H1 (cell line): Measurements from ENCODE around the gene CHD9. TPM values are rescaled to one million over a fixed set of nuclear protein-coding genes. Genes with fewer than 3 reads are reported as not detected.
A peak's percentile ranks its signal among the peaks of the same experiment; 100 is the strongest.

ENCODE experiments used
- CTCF ChIA-PET: fragments of 300-600 bp; sonication (Branson Sonifier 250); formaldehyde crosslinking; loops from one replicate; lab custom pipeline; 2021; ENCODE audit not compliant: partially characterized antibody; lab: Charles Lee
- POLR2A ChIA-PET: fragments of 300-600 bp; sonication (Branson Sonifier 250); formaldehyde crosslinking; loops from one replicate; lab custom pipeline; 2021; ENCODE audit warnings: inconsistent platforms; ENCODE audit not compliant: partially characterized antibody; lab: Charles Lee
- DNase-seq, 2 experiments: peaks; one replicate each; pipeline versions ENCODE4 v3.0.0 to v3.0.0-alpha.2; 2010 to 2022; ENCODE audit warnings: low spot score in 2 of 2, low read depth in 1 of 2, mixed read lengths in 1 of 2
- FAIRE-seq: peaks from 2 replicates; lab custom pipeline; 2011; peaks lifted over from hg19 to GRCh38; lab: Jason Lieb, UNC
- H2AFZ ChIP-seq: 2 replicates; pipeline ENCODE4 v1.8.1; 2012; ENCODE audit warnings: low read length, inconsistent platforms
- H2AK5ac ChIP-seq: 2 replicates; pipeline ENCODE4 v1.6.1; 2013; ENCODE audit warnings: low read depth, low read length
- H2BK120ac ChIP-seq: replicated peaks from 2 replicates; pipeline ENCODE3; 2013; ENCODE audit warnings: low read depth, low read length, inconsistent platforms
- H2BK12ac ChIP-seq: 2 replicates; pipeline ENCODE4 v1.6.1; 2013; ENCODE audit warnings: low read depth, low read length
- H2BK15ac ChIP-seq: 2 replicates; pipeline ENCODE4 v1.6.1; 2013; ENCODE audit warnings: low read length
- H2BK20ac ChIP-seq: 2 replicates; pipeline ENCODE4 v1.6.1; 2013; ENCODE audit warnings: low read length
- H2BK5ac ChIP-seq: 2 replicates; pipeline ENCODE4 v1.6.1; 2013; ENCODE audit warnings: low read depth, low read length
- H3K14ac ChIP-seq: 2 replicates; pipeline ENCODE4 v1.6.1; 2013; ENCODE audit warnings: inconsistent platforms; ENCODE audit not compliant: insufficient read length
- H3K18ac ChIP-seq: 2 replicates; pipeline ENCODE4 v1.6.1; 2013; ENCODE audit warnings: low read length; ENCODE audit errors: extremely low read depth
- H3K23ac ChIP-seq: 2 replicates; pipeline ENCODE4 v1.6.1; 2013; ENCODE audit warnings: inconsistent platforms; ENCODE audit not compliant: insufficient read length
- H3K23me2 ChIP-seq: 2 replicates; pipeline ENCODE4 v1.6.1; 2013; ENCODE audit warnings: low read depth, low read length
- H3K27ac ChIP-seq: 2 replicates; pipeline ENCODE4 v1.6.1; 2011; ENCODE audit warnings: low read depth, low read length, inconsistent platforms
- H3K27me3 ChIP-seq, 4 experiments: replicated peaks in 1 of 4; 1 replicate in 1 of 4; 2 replicates in 3 of 4; pipeline versions ENCODE4 v1.6.1 to v1.8.1; 2011 to 2013; ENCODE audit warnings: low read length in 3 of 4, mild to moderate bottlenecking in 3 of 4, inconsistent platforms in 2 of 4, mixed read lengths in 2 of 4, moderate library complexity in 1 of 4; ENCODE audit not compliant: control insufficient read depth in 3 of 4, insufficient read depth in 3 of 4; ENCODE audit errors: extremely low read depth in 1 of 4
- H3K36me3 ChIP-seq, 4 experiments: 2 replicates each; pipeline versions ENCODE4 v1.6.1 to v1.8.1; 2011 to 2013; ENCODE audit warnings: mild to moderate bottlenecking in 4 of 4, low read length in 3 of 4, moderate library complexity in 2 of 4, control low read depth in 1 of 4, inconsistent platforms in 1 of 4; ENCODE audit not compliant: insufficient read depth in 4 of 4, control insufficient read depth in 2 of 4
- H3K4ac ChIP-seq: replicated peaks from 2 replicates; pipeline ENCODE3; 2013; ENCODE audit warnings: low read length, low read depth, mixed read lengths, inconsistent platforms; ENCODE audit not compliant: insufficient read length
- H3K4me1 ChIP-seq, 4 experiments: replicated peaks in 1 of 4; 1 replicate in 1 of 4; 2 replicates in 3 of 4; pipeline versions ENCODE4 v1.6.1 to v1.8.1; 2011 to 2013; ENCODE audit warnings: low read length in 3 of 4, inconsistent platforms in 2 of 4, mixed read lengths in 1 of 4; ENCODE audit not compliant: insufficient read depth in 4 of 4, control insufficient read depth in 3 of 4
- H3K4me2 ChIP-seq, 2 experiments: 2 replicates each; pipeline versions ENCODE4 v1.6.1 to v1.8.1; 2011 to 2013; ENCODE audit warnings: low read depth in 2 of 2, low read length in 2 of 2, control low read depth in 1 of 2, inconsistent platforms in 1 of 2, mild to moderate bottlenecking in 1 of 2; ENCODE audit not compliant: insufficient read depth in 1 of 2
- H3K4me3 ChIP-seq, 4 experiments: fragments of 200-600, 300-600 bp in 1 of 4; sonication (generic), shearing (Covaris generic), sonication (Bioruptor Twin) in 1 of 4; 2 replicates each; pipeline versions ENCODE4 v1.5.1 to v1.8.1; 2011 to 2016; ENCODE audit warnings: low read length in 4 of 4, low read depth in 3 of 4, control low read depth in 2 of 4, inconsistent platforms in 2 of 4, mild to moderate bottlenecking in 2 of 4, mixed read lengths in 1 of 4, moderate library complexity in 1 of 4; ENCODE audit not compliant: insufficient read depth in 2 of 4; ENCODE audit errors: extremely low read depth in 1 of 4
- H3K56ac ChIP-seq: replicated peaks from 2 replicates; pipeline ENCODE3; 2013; ENCODE audit warnings: low read depth, mild to moderate bottlenecking, mixed read lengths, low read length, inconsistent platforms; ENCODE audit not compliant: insufficient read length
- H3K79me1 ChIP-seq: 2 replicates; pipeline ENCODE4 v1.6.1; 2013; ENCODE audit warnings: low read depth, low read length, control low read depth
- H3K79me2 ChIP-seq, 2 experiments: 2 replicates each; pipeline versions ENCODE4 v1.6.1 to v1.8.1; 2012 to 2013; ENCODE audit warnings: low read length in 2 of 2, mild to moderate bottlenecking in 2 of 2, inconsistent platforms in 1 of 2; ENCODE audit not compliant: insufficient read depth in 2 of 2, control insufficient read depth in 1 of 2
- H3K9ac ChIP-seq, 4 experiments: replicated peaks in 1 of 4; 1 replicate in 1 of 4; 2 replicates in 3 of 4; pipeline versions ENCODE4 v1.6.1 to v1.8.1; 2011 to 2013; ENCODE audit warnings: low read depth in 3 of 4, low read length in 3 of 4, control low read depth in 2 of 4, mild to moderate bottlenecking in 2 of 4, moderate library complexity in 2 of 4, inconsistent platforms in 1 of 4; ENCODE audit errors: extremely low read depth in 1 of 4
- H3K9me3 ChIP-seq, 2 experiments: 2 replicates each; pipeline versions ENCODE4 v1.6.1 to v1.8.1; 2012 to 2013; ENCODE audit warnings: mild to moderate bottlenecking in 2 of 2, moderate library complexity in 2 of 2, control low read depth in 1 of 2, inconsistent platforms in 1 of 2, low read depth in 1 of 2, low read length in 1 of 2, mixed read lengths in 1 of 2; ENCODE audit not compliant: insufficient read depth in 2 of 2
- H4K20me1 ChIP-seq, 2 experiments: replicated peaks in 1 of 2; 2 replicates each; pipeline versions ENCODE3 to v1.8.1; 2011 to 2013; ENCODE audit warnings: inconsistent platforms in 2 of 2, low read length in 2 of 2, mild to moderate bottlenecking in 1 of 2; ENCODE audit not compliant: insufficient read depth in 2 of 2, control insufficient read depth in 1 of 2
- H4K5ac ChIP-seq: 2 replicates; pipeline ENCODE4 v1.6.1; 2013; ENCODE audit warnings: low read length, low read depth, mixed read lengths, inconsistent platforms; ENCODE audit not compliant: insufficient read length
- H4K8ac ChIP-seq: 2 replicates; pipeline ENCODE4 v1.8.0; 2013; ENCODE audit warnings: mild to moderate bottlenecking, moderate library complexity, low read length, inconsistent platforms; ENCODE audit not compliant: insufficient read depth; ENCODE audit errors: extremely low read depth
- H4K91ac ChIP-seq: replicated peaks from 2 replicates; pipeline ENCODE3; 2013; ENCODE audit warnings: low read length, mixed read lengths, inconsistent platforms; ENCODE audit not compliant: insufficient read length
- BCL11A ChIP-seq, 2 experiments: IDR thresholded peaks; one replicate each; pipeline ENCODE4 v1.6.1; 2011; ENCODE audit warnings: low read depth in 2 of 2, low read length in 2 of 2, mild to moderate bottlenecking in 2 of 2
- CHD1 ChIP-seq: IDR thresholded peaks from 2 replicates; pipeline ENCODE4 v1.6.1; 2012; ENCODE audit warnings: low read depth, low read length, improper control_type of control experiment
- EGR1 ChIP-seq: IDR thresholded peaks from 2 replicates; pipeline ENCODE4 v1.6.1; 2011; ENCODE audit warnings: low read depth, low read length, borderline replicate concordance
- EZH2 ChIP-seq: fragments of 200-600 bp; sonication (generic); IDR thresholded peaks from 2 replicates; pipeline ENCODE4 v1.7.1; 2012; ENCODE audit warnings: low read depth, mild to moderate bottlenecking, moderate library complexity, low read length, inconsistent platforms; ENCODE audit not compliant: severe bottlenecking
- KDM4A ChIP-seq: IDR thresholded peaks from one replicate; pipeline ENCODE4 v1.7.1; 2012; ENCODE audit warnings: low read depth, mild to moderate bottlenecking, moderate library complexity, low read length, inconsistent platforms; ENCODE audit not compliant: severe bottlenecking
- RBBP5 ChIP-seq: IDR thresholded peaks from 2 replicates; pipeline ENCODE4 v1.7.1; 2012; ENCODE audit warnings: low read depth, mild to moderate bottlenecking, inconsistent platforms, low read length, moderate library complexity, borderline replicate concordance
- SIX5 ChIP-seq: IDR thresholded peaks from 2 replicates; pipeline ENCODE4 v1.6.1; 2011; ENCODE audit warnings: mild to moderate bottlenecking, low read depth, low read length
- TAF1 ChIP-seq: IDR thresholded peaks from 2 replicates; pipeline ENCODE4 v1.6.1; 2011; ENCODE audit warnings: mild to moderate bottlenecking, low read depth, low read length
- ZNF274 ChIP-seq: IDR thresholded peaks from 2 replicates; pipeline ENCODE4 v1.7.0; 2012; ENCODE audit warnings: low read length, borderline replicate concordance; ENCODE audit errors: extremely low read depth
- WGBS, 2 experiments: shearing (Covaris generic) in 1 of 2; methylation state at CpG; one replicate each; pipeline versions ENCODE4 v1.1.6 to v1.1.7; 2013 to 2015; ENCODE audit warnings: low lambda C conversion rate in 2 of 2, mixed read lengths in 2 of 2, inconsistent platforms in 1 of 2, low coverage in 1 of 2, missing lambda C conversion rate in 1 of 2; ENCODE audit not compliant: insufficient replicate concordance in 2 of 2, insufficient coverage in 1 of 2, insufficient read length in 1 of 2; ENCODE audit errors: extremely low coverage in 1 of 2, missing lambda C conversion rate in 1 of 2; 5-methylcytosine and 5-hydroxymethylcytosine counted together
- polyA plus RNA-seq, 7 experiments: library from polyadenylated mRNA; depleted of rRNA in 3 of 7; stranded (reverse) in 5 of 7; unstranded in 2 of 7; fragments of >200 nt in 5 of 7; fragments of 200-250 nt in 2 of 7; gene quantifications; 1 replicate in 5 of 7; 2 replicates in 1 of 7; 4 replicates in 1 of 7; pipeline versions ENCODE4 v1.2.1 to v1.2.3, GENCODE V29; 2011 to 2013; ENCODE audit warnings: missing spikeins in 2 of 7, mixed read lengths in 2 of 7
- total RNA-seq: library from RNA; stranded (reverse); fragmentation: NEBNext Ultra II Directional; extraction: Animal tissue kit (Norgen Biotek cat#: 25700); gene quantifications from 2 replicates; pipeline ENCODE4 v1.2.1, GENCODE V29; 2021
- TF ChIP-seq, protein P1 (sequence below), 3 experiments: IDR thresholded peaks; 1 replicate in 2 of 3; 2 replicates in 1 of 3; pipeline versions ENCODE4 v1.5.1 to v1.6.1; 2011; ENCODE audit warnings: low read length in 3 of 3, mild to moderate bottlenecking in 3 of 3, inconsistent platforms in 2 of 3, low read depth in 1 of 3, moderate library complexity in 1 of 3; ENCODE audit not compliant: insufficient read depth in 1 of 3; ENCODE audit errors: control extremely low read depth in 1 of 3

Gene CHD9
- total and polyA plus RNA-seq, 2 of the 8 experiments (the other 6 are each of a cell fraction or from before 2014, with no cell fraction given): 9.9 to 32.4 TPM

DNA sequence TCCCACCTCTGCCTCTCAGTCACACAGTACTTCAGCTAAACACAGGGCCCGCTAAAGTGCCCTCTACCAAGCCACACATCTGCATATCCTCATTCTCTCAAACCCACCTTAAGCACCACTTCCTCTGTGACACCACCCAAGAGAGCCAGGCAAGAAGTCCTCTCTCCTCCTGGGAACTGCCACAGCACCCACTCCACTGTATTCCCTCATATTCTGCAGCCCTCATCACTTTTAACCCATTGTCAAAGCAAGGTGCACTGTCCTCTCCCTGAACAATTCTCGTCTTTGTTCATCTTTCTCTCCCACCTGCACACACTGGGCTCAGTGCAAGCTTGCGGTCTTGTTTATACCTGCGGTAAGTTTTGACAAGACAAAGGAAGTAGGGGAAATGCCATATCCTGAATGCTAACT is 13.6 kb downstream of the CHD9 start:
- H2BK15ac ChIP-seq: no peak overlapping the region
- ChIA-PET CTCF (interaction anchor here (0.6 to 0.8 kb wide), 2 partner anchors 14 to 72 kb away, joined by 3 to 5 read pairs; partner anchors contain the start of gene CHD9), POLR2A (interaction anchor here (1.0 to 3.1 kb wide), 3 partner anchors 11 to 31 kb away, joined by 4 to 10 read pairs (median 4); partner anchors contain the start of gene CHD9)
- no peak overlapping the region for H3K18ac ChIP-seq
- H3K56ac ChIP-seq: no peak overlapping the region
- FAIRE-seq: no peak
- peaks cover 0 to 8% (median 3%) of the 10 kb centered on the region in 4 experiments; a peak in 3 of 7 replicates for H3K4me1 ChIP-seq
- peaks cover 8% of the 10 kb centered on the region; the same call in 1 of the 2 replicates for H3K79me1 ChIP-seq
- no peak overlapping the region for H3K4me3 ChIP-seq
- H2BK12ac ChIP-seq: no peak overlapping the region
- 93% methylated on average over 4 of the region's 4 CpGs; no CpG with 5 or more reads in 1 of the 2 experiments for WGBS, 2 experiments
- no peak overlapping the region for H2AFZ ChIP-seq
- no peak overlapping the region for H2BK20ac ChIP-seq
- H3K36me3 ChIP-seq: no peaks in the 10 kb centered on the region; a peak in 2 of 8 replicates
- H2BK120ac ChIP-seq: no peak overlapping the region
- no peak overlapping the region for H4K91ac ChIP-seq
- H4K8ac ChIP-seq: no peak overlapping the region
- H3K23me2 ChIP-seq: no peaks in the 10 kb centered on the region
- peaks cover 0 to 19% of the 10 kb centered on the region in 2 experiments; a peak in 2 of 4 replicates for H3K79me2 ChIP-seq
- 0 out of 2 replicates have a peak overlapping the region, but pooled peaks have one; percentile 8 for H3K27ac ChIP-seq
- no peak overlapping the region for H3K14ac ChIP-seq
- no peak overlapping the region for H4K5ac ChIP-seq
- no peak overlapping the region for H2AK5ac ChIP-seq
- H3K9ac ChIP-seq: no peak overlapping the region; a peak in 1 of 7 replicates
- no peak for DNase-seq
- peak overlapping the region; percentile 1; the same call in 1 of the 2 replicates for H2BK5ac ChIP-seq
- no peaks in the 10 kb centered on the region for H3K27me3 ChIP-seq
- no peak overlapping the region for H3K23ac ChIP-seq
- peaks cover 0 to 5% of the 10 kb centered on the region in 2 experiments; a peak in 1 of 4 replicates for H3K9me3 ChIP-seq
- no peak overlapping the region for H3K4me2 ChIP-seq
- H3K4ac ChIP-seq: no peak overlapping the region
- H4K20me1 ChIP-seq: no peaks in the 10 kb centered on the region
- TF ChIP-seq SIX5 (no peak), BCL11A (IDR thresholded peaks at IDR 0.05; ENCODE audit: low read depth in 2 of 2, low read length in 2 of 2) (no peak), ZNF274 (no peak), KDM4A (no peak), RBBP5 (no peak), EGR1 (no peak), TAF1 (no peak), EZH2 (no peak), CHD1 (no peak)
- TF ChIP-seq, protein P1, sequence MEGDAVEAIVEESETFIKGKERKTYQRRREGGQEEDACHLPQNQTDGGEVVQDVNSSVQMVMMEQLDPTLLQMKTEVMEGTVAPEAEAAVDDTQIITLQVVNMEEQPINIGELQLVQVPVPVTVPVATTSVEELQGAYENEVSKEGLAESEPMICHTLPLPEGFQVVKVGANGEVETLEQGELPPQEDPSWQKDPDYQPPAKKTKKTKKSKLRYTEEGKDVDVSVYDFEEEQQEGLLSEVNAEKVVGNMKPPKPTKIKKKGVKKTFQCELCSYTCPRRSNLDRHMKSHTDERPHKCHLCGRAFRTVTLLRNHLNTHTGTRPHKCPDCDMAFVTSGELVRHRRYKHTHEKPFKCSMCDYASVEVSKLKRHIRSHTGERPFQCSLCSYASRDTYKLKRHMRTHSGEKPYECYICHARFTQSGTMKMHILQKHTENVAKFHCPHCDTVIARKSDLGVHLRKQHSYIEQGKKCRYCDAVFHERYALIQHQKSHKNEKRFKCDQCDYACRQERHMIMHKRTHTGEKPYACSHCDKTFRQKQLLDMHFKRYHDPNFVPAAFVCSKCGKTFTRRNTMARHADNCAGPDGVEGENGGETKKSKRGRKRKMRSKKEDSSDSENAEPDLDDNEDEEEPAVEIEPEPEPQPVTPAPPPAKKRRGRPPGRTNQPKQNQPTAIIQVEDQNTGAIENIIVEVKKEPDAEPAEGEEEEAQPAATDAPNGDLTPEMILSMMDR (IDR thresholded peaks at IDR 0.05; ENCODE audit: control extremely low read depth in 1 of 3, insufficient read depth in 1 of 3, low read depth in 1 of 3, low read length in 3 of 3): no peak
